ENCODE measurements around the gene CLIC1.

- TF ChIP-seq, protein P1, sequence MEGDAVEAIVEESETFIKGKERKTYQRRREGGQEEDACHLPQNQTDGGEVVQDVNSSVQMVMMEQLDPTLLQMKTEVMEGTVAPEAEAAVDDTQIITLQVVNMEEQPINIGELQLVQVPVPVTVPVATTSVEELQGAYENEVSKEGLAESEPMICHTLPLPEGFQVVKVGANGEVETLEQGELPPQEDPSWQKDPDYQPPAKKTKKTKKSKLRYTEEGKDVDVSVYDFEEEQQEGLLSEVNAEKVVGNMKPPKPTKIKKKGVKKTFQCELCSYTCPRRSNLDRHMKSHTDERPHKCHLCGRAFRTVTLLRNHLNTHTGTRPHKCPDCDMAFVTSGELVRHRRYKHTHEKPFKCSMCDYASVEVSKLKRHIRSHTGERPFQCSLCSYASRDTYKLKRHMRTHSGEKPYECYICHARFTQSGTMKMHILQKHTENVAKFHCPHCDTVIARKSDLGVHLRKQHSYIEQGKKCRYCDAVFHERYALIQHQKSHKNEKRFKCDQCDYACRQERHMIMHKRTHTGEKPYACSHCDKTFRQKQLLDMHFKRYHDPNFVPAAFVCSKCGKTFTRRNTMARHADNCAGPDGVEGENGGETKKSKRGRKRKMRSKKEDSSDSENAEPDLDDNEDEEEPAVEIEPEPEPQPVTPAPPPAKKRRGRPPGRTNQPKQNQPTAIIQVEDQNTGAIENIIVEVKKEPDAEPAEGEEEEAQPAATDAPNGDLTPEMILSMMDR (conservative IDR thresholded peaks at IDR 0.05 in 1 of 2, IDR thresholded peaks at IDR 0.05 in 1 of 2; ENCODE audit: extremely low read depth in 1 of 2, insufficient read depth in 1 of 2, low read depth in 1 of 2, low read length in 2 of 2): no peak
- no peak for TF ChIP-seq EZH2 (IDR thresholded peaks at IDR 0.05; ENCODE audit: borderline replicate concordance, low read length)
Observed at GRCh38 chr6:31692886-31693285, 43.4 kb downstream of the CLIC1 start.

Measured in mammary epithelial cell (primary cell).